Right atrium auricular region (tissue), 2 donors: ENCODE measurements around the gene PDE9A. TPM values are rescaled to one million over a fixed set of nuclear protein-coding genes. Genes with fewer than 3 reads are reported as not detected.

Source experiments
- DNase-seq: peaks from one replicate; pipeline ENCODE4 v3.0.0-alpha.2; 2019; ENCODE audit warnings: low spot score
- H3K27ac ChIP-seq, 2 donors: fragments of 200-600 bp; sonication (generic); 1 replicate in 1 of 2; 2 replicates in 1 of 2; pipeline ENCODE4 v1.5.1; 2016 to 2019
- H3K27me3 ChIP-seq, 2 donors: fragments of 200-600 bp; sonication (generic); one replicate each; pipeline versions ENCODE4 v1.5.1 to v1.6.0; 2017 to 2019
- H3K36me3 ChIP-seq: fragments of 200-600 bp; sonication (generic); one replicate; pipeline ENCODE4 v1.5.1; 2016
- H3K4me1 ChIP-seq, 2 donors: fragments of 200-600 bp; sonication (generic); one replicate each; pipeline versions ENCODE4 v1.5.1 to v1.6.0; 2017 to 2019
- H3K4me3 ChIP-seq, 2 donors: fragments of 200-600 bp; sonication (generic); 1 replicate in 1 of 2; 2 replicates in 1 of 2; pipeline ENCODE4 v1.5.1; 2017 to 2019; ENCODE audit warnings: mild to moderate bottlenecking in 1 of 2, moderate library complexity in 1 of 2
- H3K9me3 ChIP-seq, 2 donors: fragments of 200-600 bp; sonication (generic); one replicate each; pipeline ENCODE4 v1.5.1; 2019
- CTCF ChIP-seq, 2 donors: fragments of 200-600 bp; sonication (generic); IDR thresholded peaks; one replicate each; pipeline ENCODE4 v1.5.1; 2019; ENCODE audit warnings: antibody characterized with exemption in 2 of 2
- total RNA-seq, 2 donors: library from RNA; depleted of rRNA; stranded (reverse); fragments of >200 nt; gene quantifications; one replicate each; pipeline ENCODE4 v1.1.0, GENCODE V29; 2016

Gene PDE9A
- 1 to 10 TPM; 1.1 to 2.0 TPM for total RNA-seq

- Histone ChIP-seq H3K4me1 (peaks cover 0 to 22% of the 10 kb centered on the region in 2 donors), H3K9me3 (no peaks in the 10 kb centered on the region)
- no peak for TF ChIP-seq CTCF (IDR thresholded peaks at IDR 0.05)
Measured at GRCh38 chr21:42653231-42654061, at the start of gene PDE9A. Gene PDE9A, plus strand, starts transcription at chr21:42653621. Its CDS starts 194 bp downstream, at chr21:42653815.

GRCh38 chr21:42607102-42607501 is 46.3 kb upstream of the PDE9A start:
- H3K27ac ChIP-seq, result no peak overlapping the region

More at GRCh38 chr21:42653231-42654061, at the start of gene PDE9A:
- Histone ChIP-seq H3K4me3 (peak within 1 kb of the TSS; percentile 54 to 66), H3K36me3 (no peaks in the 10 kb centered on the region), H3K27ac (peak within 1 kb of the TSS; percentile 36 to 64), H3K27me3 (peaks cover 7% of the 10 kb centered on the region in 2 donors)
- no peak for DNase-seq

GRCh38 chr21:42607525-42608102 is 45.8 kb upstream of the PDE9A start:
- Histone ChIP-seq H3K36me3 (no peaks in the 10 kb centered on the region), H3K4me3 (no peak overlapping the region), H3K27ac (no peak overlapping the region), H3K27me3 (no peaks in the 10 kb centered on the region), H3K9me3 (peaks cover 0 to 24% of the 10 kb centered on the region in 2 donors), H3K4me1 (no peaks in the 10 kb centered on the region)
- TF ChIP-seq CTCF (IDR thresholded peaks at IDR 0.05), result no peak
- no peak for DNase-seq

More at GRCh38 chr21:42607102-42607501, 46.3 kb upstream of the PDE9A start:
- peaks cover 0 to 21% of the 10 kb centered on the region in 2 donors for H3K9me3 ChIP-seq
- DNase-seq, result no peak
- H3K4me3 ChIP-seq, result no peak overlapping the region
- H3K4me1 ChIP-seq, result no peaks in the 10 kb centered on the region
- TF ChIP-seq CTCF (IDR thresholded peaks at IDR 0.05), result no peak
- no peaks in the 10 kb centered on the region for H3K36me3 ChIP-seq
- no peaks in the 10 kb centered on the region for H3K27me3 ChIP-seq

GRCh38 chr21:42608446-42608845 is 45.0 kb upstream of the PDE9A start:
- Histone ChIP-seq H3K4me3 (no peak overlapping the region), H3K36me3 (no peaks in the 10 kb centered on the region), H3K9me3 (peaks cover 0 to 24% of the 10 kb centered on the region in 2 donors), H3K27ac (no peak overlapping the region), H3K27me3 (no peaks in the 10 kb centered on the region), H3K4me1 (no peaks in the 10 kb centered on the region)
- no peak for TF ChIP-seq CTCF (IDR thresholded peaks at IDR 0.05)
- no peak for DNase-seq

- Histone ChIP-seq H3K4me3 (no peak overlapping the region), H3K27ac (no peak overlapping the region), H3K4me1 (no peaks in the 10 kb centered on the region), H3K9me3 (peaks cover 0 to 12% of the 10 kb centered on the region in 2 donors), H3K36me3 (no peaks in the 10 kb centered on the region), H3K27me3 (no peaks in the 10 kb centered on the region)
- TF ChIP-seq CTCF (IDR thresholded peaks at IDR 0.05), result no peak
- DNase-seq, result no peak
Measured at GRCh38 chr21:42609811-42610210, 43.6 kb upstream of the PDE9A start.
